ENCODE results near the gene TSEN54.

Gene TSEN54

DNA sequence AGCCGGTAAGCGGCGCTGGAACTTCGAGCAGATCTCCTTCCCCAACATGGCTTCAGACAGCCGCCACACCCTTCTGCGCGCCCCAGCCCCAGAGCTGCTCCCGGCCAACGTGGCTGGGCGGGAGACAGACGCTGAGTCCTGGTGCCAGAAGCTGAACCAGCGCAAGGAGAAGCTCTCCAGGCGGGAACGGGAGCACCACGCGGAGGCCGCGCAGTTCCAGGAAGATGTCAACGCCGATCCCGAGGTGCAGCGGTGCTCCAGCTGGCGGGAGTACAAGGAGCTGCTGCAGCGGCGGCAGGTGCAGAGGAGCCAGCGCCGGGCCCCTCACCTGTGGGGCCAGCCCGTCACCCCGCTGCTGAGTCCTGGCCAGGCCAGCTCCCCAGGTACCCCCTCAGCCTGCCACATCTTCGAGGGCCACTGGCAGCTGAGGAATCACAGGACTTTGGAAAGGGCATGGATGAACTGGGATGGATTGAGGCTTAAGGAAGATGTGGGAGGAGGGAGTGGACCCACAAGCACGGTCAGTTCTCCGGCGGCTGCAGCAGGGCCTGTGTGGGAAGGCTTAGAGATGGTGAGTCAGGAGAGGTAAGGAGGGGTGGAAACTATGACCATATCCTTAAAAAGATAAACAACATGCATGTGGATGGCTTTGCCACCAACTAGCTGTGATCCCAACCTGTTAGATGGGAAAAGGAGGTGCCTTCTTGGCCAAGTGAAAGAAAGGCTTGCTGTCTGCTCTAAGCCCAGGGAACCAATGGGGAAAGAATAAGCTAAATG, 5.8 kb downstream of the TSEN54 start:
- no peak for DNase-seq

GRCh38 chr17:75523647-75524046, 7.3 kb downstream of the TSEN54 start:
- no peak for DNase-seq

GRCh38 chr17:75524269-75524969, 8.1 kb downstream of the TSEN54 start:
- DNase-seq = no peak

GRCh38 chr17:75524970-75525805, 8.9 kb downstream of the TSEN54 start, which contains the start of gene LLGL2:
Gene LLGL2, plus strand, starts transcription at chr17:75525697. Its CDS starts 17,730 bp downstream, at chr17:75543427.
- DNase-seq = peak; percentile 76

GRCh38 chr17:75525806-75526554, 9.7 kb downstream of the TSEN54 start:
- DNase-seq = no peak

GRCh38 chr17:75526555-75527270, 10.4 kb downstream of the TSEN54 start:
- DNase-seq = no peak

- DNase-seq = no peak
Observed at GRCh38 chr17:75530837-75531720, 14.8 kb downstream of the TSEN54 start.

GRCh38 chr17:75531721-75532072, 15.4 kb downstream of the TSEN54 start:
- DNase-seq = no peak

GRCh38 chr17:75535119-75535537, 18.8 kb downstream of the TSEN54 start:
- DNase-seq = peak; percentile 85

DNA sequence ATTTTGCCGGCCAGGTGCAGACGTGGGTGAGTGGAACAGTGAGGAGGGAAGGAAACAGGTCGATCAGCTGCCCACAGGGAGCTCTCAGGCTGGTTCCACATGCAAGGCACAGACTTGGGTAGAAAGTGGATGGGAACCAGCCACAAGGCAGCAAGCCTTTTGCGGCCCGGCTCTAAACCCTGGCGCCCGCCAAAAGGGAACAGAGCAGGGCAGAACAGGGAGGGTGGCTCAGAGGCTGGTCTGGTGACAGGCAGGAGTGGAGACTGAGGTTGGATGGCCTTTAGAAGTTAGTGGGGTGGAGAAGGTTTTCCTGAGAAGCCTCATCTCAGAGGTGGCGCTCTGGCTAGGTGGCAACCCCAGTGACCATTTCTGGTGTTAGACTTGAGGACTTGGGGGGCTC, 19.5 kb downstream of the TSEN54 start:
- DNase-seq = no peak

- DNase-seq = no peak
Observed at GRCh38 chr17:75536366-75536765, 20.0 kb downstream of the TSEN54 start.

- no peak for DNase-seq
Observed at GRCh38 chr17:75539967-75540729, 23.8 kb downstream of the TSEN54 start.

- no peak for DNase-seq
Observed at GRCh38 chr17:75540923-75541503, 24.7 kb downstream of the TSEN54 start.

- no peak for DNase-seq
Observed at GRCh38 chr17:75542229-75542628, 25.9 kb downstream of the TSEN54 start.

GRCh38 chr17:75542728-75543336, 26.5 kb downstream of the TSEN54 start:
- DNase-seq = no peak

GRCh38 chr17:75544250-75544649, 27.9 kb downstream of the TSEN54 start:
- DNase-seq = no peak

DNA sequence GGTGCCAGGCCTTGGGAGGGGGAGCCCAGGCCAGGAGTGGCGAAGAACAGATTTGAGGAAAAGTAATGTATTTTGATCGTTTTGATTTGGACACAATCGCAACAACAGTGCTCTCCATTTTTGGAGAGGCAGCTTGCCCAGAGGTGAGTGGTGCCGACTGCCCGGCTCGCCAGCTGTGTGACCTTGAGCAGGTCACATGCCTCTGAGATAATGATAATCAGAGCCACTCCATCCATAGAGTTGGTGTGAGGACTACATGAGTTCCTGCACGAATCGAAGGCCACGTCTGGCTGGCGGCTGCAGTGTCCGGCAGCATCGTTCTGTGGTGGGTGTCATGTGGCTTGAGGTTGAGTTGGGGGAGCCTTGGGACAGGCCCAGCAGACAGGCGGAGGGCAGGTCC, 29.9 kb downstream of the TSEN54 start:
- DNase-seq = no peak

- DNase-seq = no peak
Observed at GRCh38 chr17:75547091-75547490, 30.8 kb downstream of the TSEN54 start.

- no peak for DNase-seq
Observed at GRCh38 chr17:75548813-75549212, 32.5 kb downstream of the TSEN54 start.

Data from activated CD4-positive, alpha-beta T cell treated with anti-CD3 and anti-CD28 coated beads, Interleukin-2, amount 50 U/mL, for 16 hours (primary cell).